Measurements from ENCODE around the gene SLC25A13. TPM values are rescaled to one million over a fixed set of nuclear protein-coding genes. Genes with fewer than 3 reads are reported as not detected.

SLC25A13 gene
- total RNA-seq, 1 experiment from 2014 or later = 19.5 TPM

DNA sequence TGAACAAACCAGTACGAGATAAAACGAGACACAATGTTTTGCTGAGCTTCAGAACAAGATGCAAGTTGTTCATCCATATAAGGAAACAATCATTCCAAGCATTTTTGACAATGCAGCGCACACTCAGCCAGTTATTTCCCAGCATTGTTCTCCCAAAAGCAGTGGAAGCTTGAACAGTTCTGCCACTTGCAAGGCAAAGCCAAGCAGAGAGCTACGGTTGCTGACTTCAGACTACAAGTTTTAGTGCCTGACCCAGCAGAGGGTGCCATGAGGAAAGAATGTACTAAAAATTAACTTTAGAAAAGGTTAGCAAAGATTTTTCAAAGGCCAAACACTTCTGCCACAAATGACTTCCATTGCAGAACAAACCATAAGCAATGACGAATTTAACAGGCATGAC is 152.5 kb downstream of the SLC25A13 start:
- no peaks in the 10 kb centered on the region for H3F3A ChIP-seq (ENCODE audit: low read length, unreplicated experiment)
- no peak for TF ChIP-seq EZH2phosphoT487 (IDR thresholded peaks at IDR 0.05; ENCODE audit: borderline replicate concordance, low read length)
- TF ChIP-seq, protein P1, sequence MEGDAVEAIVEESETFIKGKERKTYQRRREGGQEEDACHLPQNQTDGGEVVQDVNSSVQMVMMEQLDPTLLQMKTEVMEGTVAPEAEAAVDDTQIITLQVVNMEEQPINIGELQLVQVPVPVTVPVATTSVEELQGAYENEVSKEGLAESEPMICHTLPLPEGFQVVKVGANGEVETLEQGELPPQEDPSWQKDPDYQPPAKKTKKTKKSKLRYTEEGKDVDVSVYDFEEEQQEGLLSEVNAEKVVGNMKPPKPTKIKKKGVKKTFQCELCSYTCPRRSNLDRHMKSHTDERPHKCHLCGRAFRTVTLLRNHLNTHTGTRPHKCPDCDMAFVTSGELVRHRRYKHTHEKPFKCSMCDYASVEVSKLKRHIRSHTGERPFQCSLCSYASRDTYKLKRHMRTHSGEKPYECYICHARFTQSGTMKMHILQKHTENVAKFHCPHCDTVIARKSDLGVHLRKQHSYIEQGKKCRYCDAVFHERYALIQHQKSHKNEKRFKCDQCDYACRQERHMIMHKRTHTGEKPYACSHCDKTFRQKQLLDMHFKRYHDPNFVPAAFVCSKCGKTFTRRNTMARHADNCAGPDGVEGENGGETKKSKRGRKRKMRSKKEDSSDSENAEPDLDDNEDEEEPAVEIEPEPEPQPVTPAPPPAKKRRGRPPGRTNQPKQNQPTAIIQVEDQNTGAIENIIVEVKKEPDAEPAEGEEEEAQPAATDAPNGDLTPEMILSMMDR (conservative IDR thresholded peaks at IDR 0.05; ENCODE audit: low read depth, low read length) = no peak
- TF ChIP-seq EZH2 (IDR thresholded peaks at IDR 0.05; ENCODE audit: low read length, unreplicated experiment) = no peak
- H3K27me3 ChIP-seq (ENCODE audit: low read length) = no peaks in the 10 kb centered on the region
- H3K4me1 ChIP-seq (ENCODE audit: insufficient read depth, low read length) = no peaks in the 10 kb centered on the region
- no TSS peak for BruUV-seq (replicated peaks)
- intact Hi-C loops (cut with micrococcal nuclease) = no loop called here
- ChIA-PET POLR2A (ENCODE audit: unreplicated experiment) (no interaction called here), CTCF (no interaction called here)
- H3K4me2 ChIP-seq (ENCODE audit: low read length) = no peak overlapping the region
- no peak overlapping the region for H2AFZ ChIP-seq (ENCODE audit: low read length)
- DNase-seq (no peak), ATAC-seq (no peak)
- no peaks in the 10 kb centered on the region for H4K20me1 ChIP-seq (ENCODE audit: low read length)
- H3K9ac ChIP-seq (ENCODE audit: low read length) = no peak overlapping the region
- no peak overlapping the region for H3K27ac ChIP-seq (ENCODE audit: low read length)
- no peaks in the 10 kb centered on the region for H3K9me2 ChIP-seq (replicated peaks; ENCODE audit: low read length)
- peaks cover 3% of the 10 kb centered on the region for H3K36me3 ChIP-seq (ENCODE audit: low read depth, low read length)
- no peaks in the 10 kb centered on the region for H3K9me3 ChIP-seq (ENCODE audit: low read length)
- no peak overlapping the region for H3K4me3 ChIP-seq (ENCODE audit: low read length)
- H3K79me2 ChIP-seq (ENCODE audit: low read length) = no peaks in the 10 kb centered on the region

DNA sequence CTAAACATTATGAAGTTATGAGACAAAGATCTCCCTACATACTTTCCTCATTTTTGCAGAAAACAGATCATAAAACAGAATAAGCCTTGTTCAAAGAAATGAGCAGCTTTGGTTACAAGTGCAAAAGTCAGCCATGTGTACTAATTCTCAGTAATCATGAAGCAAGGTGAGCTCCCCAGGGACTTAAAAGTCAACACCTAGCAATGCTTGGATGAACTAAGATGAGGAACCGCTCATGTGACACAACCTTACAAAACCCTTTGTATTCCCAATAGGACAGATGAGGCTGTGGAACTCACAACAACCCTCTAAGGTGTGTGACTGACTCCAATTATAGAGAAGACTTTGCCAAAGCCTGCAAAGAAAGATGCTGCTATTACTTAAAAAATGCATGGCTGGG is 154.5 kb downstream of the SLC25A13 start:
- Histone ChIP-seq H3K9me2 (replicated peaks; ENCODE audit: low read length) (no peaks in the 10 kb centered on the region), H3K9ac (ENCODE audit: low read length) (no peak overlapping the region), H3K4me2 (ENCODE audit: low read length) (no peak overlapping the region), H3F3A (ENCODE audit: low read length, unreplicated experiment) (no peaks in the 10 kb centered on the region), H3K4me1 (ENCODE audit: insufficient read depth, low read length) (no peaks in the 10 kb centered on the region), H3K36me3 (ENCODE audit: low read depth, low read length) (peaks cover 3% of the 10 kb centered on the region), H3K79me2 (ENCODE audit: low read length) (no peaks in the 10 kb centered on the region), H4K20me1 (ENCODE audit: low read length) (no peaks in the 10 kb centered on the region), H3K27ac (ENCODE audit: low read length) (no peak overlapping the region), H3K27me3 (ENCODE audit: low read length) (no peaks in the 10 kb centered on the region), H3K9me3 (ENCODE audit: low read length) (no peaks in the 10 kb centered on the region), H2AFZ (ENCODE audit: low read length) (no peak overlapping the region), H3K4me3 (ENCODE audit: low read length) (no peak overlapping the region)
- ATAC-seq (no peak), DNase-seq (no peak)
- ChIA-PET POLR2A (ENCODE audit: unreplicated experiment) (no interaction called here), CTCF (no interaction called here)
- TF ChIP-seq EZH2 (IDR thresholded peaks at IDR 0.05; ENCODE audit: low read length, unreplicated experiment) (no peak), EZH2phosphoT487 (IDR thresholded peaks at IDR 0.05; ENCODE audit: borderline replicate concordance, low read length) (no peak)
- TF ChIP-seq, protein P1 (conservative IDR thresholded peaks at IDR 0.05; ENCODE audit: low read depth, low read length) = no peak
- intact Hi-C loops (cut with micrococcal nuclease) = no loop called here
- BruUV-seq (replicated peaks) = no TSS peak

DNA sequence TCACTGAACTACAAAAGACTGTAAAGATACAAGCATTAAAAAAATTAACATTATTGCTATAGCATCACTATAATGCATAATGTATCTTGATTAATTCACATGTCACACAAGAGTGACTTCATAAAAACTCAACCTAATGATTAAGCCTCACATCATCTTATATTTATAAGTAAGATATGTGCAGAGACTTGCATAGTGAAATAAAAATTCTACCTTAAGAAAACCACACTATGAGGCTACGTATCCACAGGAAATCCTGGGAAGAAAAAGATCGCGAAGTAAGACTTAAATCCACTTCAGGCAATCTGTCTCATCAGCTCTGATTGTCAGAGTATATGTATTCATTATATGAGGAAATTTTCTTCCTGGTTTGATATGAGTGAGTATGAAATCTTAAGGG is 160.0 kb downstream of the SLC25A13 start:
- ChIA-PET POLR2A (ENCODE audit: unreplicated experiment) (no interaction called here), CTCF (interaction anchor here (0.5 to 0.6 kb wide), 2 partner anchors 291 to 697 kb away, joined by 3 read pairs; no protein-coding TSS in a partner anchor)
- DNase-seq (no peak), ATAC-seq (no peak)
- no peak overlapping the region for H3K27ac ChIP-seq (ENCODE audit: low read length)
- no peak overlapping the region for H3K4me3 ChIP-seq (ENCODE audit: low read length)
- no peaks in the 10 kb centered on the region for H3K9me2 ChIP-seq (replicated peaks; ENCODE audit: low read length)
- intact Hi-C loops (cut with micrococcal nuclease) = no loop called here
- H4K20me1 ChIP-seq (ENCODE audit: low read length) = no peaks in the 10 kb centered on the region
- no peak overlapping the region for H3K4me2 ChIP-seq (ENCODE audit: low read length)
- no peak overlapping the region for H2AFZ ChIP-seq (ENCODE audit: low read length)
- BruUV-seq (replicated peaks) = no TSS peak
- no peaks in the 10 kb centered on the region for H3K79me2 ChIP-seq (ENCODE audit: low read length)
- H3K36me3 ChIP-seq (ENCODE audit: low read depth, low read length) = no peaks in the 10 kb centered on the region
- H3K27me3 ChIP-seq (ENCODE audit: low read length) = no peaks in the 10 kb centered on the region
- H3K9me3 ChIP-seq (ENCODE audit: low read length) = no peaks in the 10 kb centered on the region
- no peak overlapping the region for H3K9ac ChIP-seq (ENCODE audit: low read length)
- no peak for TF ChIP-seq EZH2phosphoT487 (IDR thresholded peaks at IDR 0.05; ENCODE audit: borderline replicate concordance, low read length)
- TF ChIP-seq, protein P1 (conservative IDR thresholded peaks at IDR 0.05; ENCODE audit: low read depth, low read length) = no peak
- TF ChIP-seq EZH2 (IDR thresholded peaks at IDR 0.05; ENCODE audit: low read length, unreplicated experiment) = no peak
- no peaks in the 10 kb centered on the region for H3K4me1 ChIP-seq (ENCODE audit: insufficient read depth, low read length)
- H3F3A ChIP-seq (ENCODE audit: low read length, unreplicated experiment) = no peaks in the 10 kb centered on the region
